ENCODE data around the gene ZNF577.

ZNF577 gene

GRCh38 chr19:51861870-51862622, 25.7 kb downstream of the ZNF577 start:
- no peak for DNase-seq (ENCODE audit: low spot score)

GRCh38 chr19:51837145-51837544, 50.6 kb downstream of the ZNF577 start:
- no peak for DNase-seq (ENCODE audit: low spot score)

- DNase-seq (ENCODE audit: low spot score), result no peak
Observed at GRCh38 chr19:51830274-51830673, 57.5 kb downstream of the ZNF577 start.

- DNase-seq (ENCODE audit: low spot score), result no peak
Observed at GRCh38 chr19:51824281-51825005, 63.3 kb downstream of the ZNF577 start.

- DNase-seq (ENCODE audit: low spot score), result no peak
Observed at GRCh38 chr19:51822946-51823345, 64.8 kb downstream of the ZNF577 start.

GRCh38 chr19:51822325-51822724, 65.4 kb downstream of the ZNF577 start:
- no peak for DNase-seq (ENCODE audit: low spot score)

GRCh38 chr19:51821921-51822320, 65.8 kb downstream of the ZNF577 start:
- no peak for DNase-seq (ENCODE audit: low spot score)

- no peak for DNase-seq (ENCODE audit: low spot score)
Observed at GRCh38 chr19:51821456-51821855, 66.3 kb downstream of the ZNF577 start.
